GM06990 (cell line): ENCODE results near the gene PBX2.

Experiments used
- DNase-seq: peaks from one replicate; pipeline ENCODE4 v3.0.0-alpha.2; 2011; ENCODE audit not compliant: insufficient read length; ENCODE audit errors: extremely low read depth
- H3K27me3 ChIP-seq: replicated peaks from 2 replicates; pipeline ENCODE4 v1.6.0; 2011; ENCODE audit warnings: low read length; ENCODE audit not compliant: control insufficient read depth, insufficient read depth
- H3K36me3 ChIP-seq: 2 replicates; pipeline ENCODE4 v1.5.1; 2011; ENCODE audit warnings: low read length; ENCODE audit not compliant: control insufficient read depth, insufficient read depth
- H3K4me3 ChIP-seq: replicated peaks from 2 replicates; pipeline ENCODE4 v1.5.1; 2011; ENCODE audit warnings: low read depth, mild to moderate bottlenecking, control low read depth, low read length
- CTCF ChIP-seq: IDR thresholded peaks from 2 replicates; pipeline ENCODE4 v1.5.1; 2011; ENCODE audit warnings: low read length, control low read depth, mild to moderate bottlenecking, inconsistent platforms; ENCODE audit not compliant: insufficient read depth, poor library complexity, severe bottlenecking

The PBX2 gene

GRCh38 chr6:32140420-32141046 is 49.5 kb downstream of the PBX2 start:
- TF ChIP-seq CTCF = no peak

GRCh38 chr6:32139590-32139989 is 50.4 kb downstream of the PBX2 start:
- DNase-seq = no peak
- H3K27me3 ChIP-seq = no peaks in the 10 kb centered on the region
- no peaks in the 10 kb centered on the region for H3K36me3 ChIP-seq
- no peak overlapping the region for H3K4me3 ChIP-seq
- TF ChIP-seq CTCF = no peak

More at GRCh38 chr6:32140420-32141046, 49.5 kb downstream of the PBX2 start:
- DNase-seq = no peak
- Histone ChIP-seq H3K4me3 (no peak overlapping the region), H3K36me3 (no peaks in the 10 kb centered on the region), H3K27me3 (no peaks in the 10 kb centered on the region)

- H3K36me3 ChIP-seq = no peaks in the 10 kb centered on the region
- no peak for TF ChIP-seq CTCF
- H3K27me3 ChIP-seq = no peaks in the 10 kb centered on the region; the same call in 1 of the 2 replicates
- H3K4me3 ChIP-seq = no peak overlapping the region
- DNase-seq = no peak
These were observed 52.5 kb downstream of the PBX2 start for GRCh38 chr6:32137454-32137853.
